ENCODE measurements around the gene ARRB2.

GRCh38 chr17:4722678-4723240 lies 12.3 kb downstream of the ARRB2 start:
- TF ChIP-seq ELF4 (IDR thresholded peaks at IDR 0.05) (no peak), FOXA1 (IDR thresholded peaks at IDR 0.05) (no peak), SUZ12 (IDR thresholded peaks at IDR 0.05) (no peak), FOXK2 (IDR thresholded peaks at IDR 0.05) (no peak)

All from HEK293T (cell line).